NCI-H748 treated with DMSO at 0.1 percent for 48 hours (cell line): ENCODE data around the gene MAPK7.

Experiments
- DNase-seq: peaks from one replicate; lab custom pipeline; 2025; lab: John Stamatoyannopoulos, UW

Gene MAPK7

DNA sequence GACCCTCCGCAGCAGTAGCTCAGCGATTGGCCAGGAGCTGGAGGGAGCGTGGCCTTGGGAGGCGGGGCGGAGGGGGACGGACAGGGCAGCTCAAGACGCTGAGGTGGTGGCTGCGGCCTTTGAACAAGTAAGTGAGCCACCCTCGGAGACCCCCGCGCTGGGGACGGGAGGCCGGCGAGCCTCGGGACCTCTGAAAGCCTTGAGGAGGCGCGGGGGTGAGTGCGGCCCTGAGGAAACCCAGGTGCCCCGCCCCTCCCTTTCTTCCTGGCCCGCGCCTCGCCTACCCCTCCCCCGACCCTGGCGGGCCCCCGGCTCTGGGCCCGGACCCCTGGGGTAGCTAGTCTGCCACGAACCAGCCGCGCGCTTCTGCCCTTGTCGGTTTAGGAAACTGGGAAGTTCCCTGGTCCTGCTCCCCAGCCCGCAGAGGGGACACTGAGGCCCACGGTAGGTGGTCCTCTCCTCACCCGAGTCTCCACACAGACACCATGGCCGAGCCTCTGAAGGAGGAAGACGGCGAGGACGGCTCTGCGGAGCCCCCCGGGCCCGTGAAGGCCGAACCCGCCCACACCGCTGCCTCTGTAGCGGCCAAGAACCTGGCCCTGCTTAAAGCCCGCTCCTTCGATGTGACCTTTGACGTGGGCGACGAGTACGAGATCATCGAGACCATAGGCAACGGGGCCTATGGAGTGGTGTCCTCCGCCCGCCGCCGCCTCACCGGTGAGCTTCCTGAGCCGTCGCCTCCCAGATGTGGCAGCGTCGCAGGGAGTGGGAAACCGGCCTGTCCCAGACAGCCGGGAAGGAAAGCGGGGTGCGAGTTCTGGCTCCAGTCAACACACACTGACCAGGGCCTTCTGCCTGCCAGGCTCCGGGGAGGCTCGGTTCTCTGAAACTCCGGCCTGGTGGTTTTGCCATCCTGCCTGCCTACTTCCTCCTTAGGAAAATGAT, at the start of gene MAPK7:
Gene MAPK7 (plus strand): TSS at position 83 of the 945 bp plus-strand sequence. CDS start 403 bp downstream, at position 486.
- DNase-seq, result no peak

DNA sequence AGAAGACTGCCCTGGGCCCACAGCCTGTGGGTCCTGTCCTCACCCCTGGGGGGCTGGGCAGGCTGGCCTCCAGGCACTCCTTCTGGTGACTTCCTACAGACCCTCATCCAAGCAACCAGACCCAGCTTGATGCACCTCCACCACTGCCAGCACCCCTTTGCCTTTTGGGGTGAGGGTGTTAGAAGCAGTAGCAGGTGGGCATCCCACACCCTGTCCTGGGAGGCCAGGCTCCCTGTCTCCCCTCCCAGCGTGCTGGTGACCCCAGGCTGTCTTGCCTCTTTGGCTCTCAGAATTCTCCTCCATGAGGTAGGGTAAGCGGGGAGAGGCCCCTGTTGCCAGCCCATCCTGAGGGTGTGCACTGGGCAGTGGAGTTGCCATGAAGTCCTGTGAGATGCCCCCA, 49.2 kb upstream of the MAPK7 start:
- DNase-seq, result no peak

DNA sequence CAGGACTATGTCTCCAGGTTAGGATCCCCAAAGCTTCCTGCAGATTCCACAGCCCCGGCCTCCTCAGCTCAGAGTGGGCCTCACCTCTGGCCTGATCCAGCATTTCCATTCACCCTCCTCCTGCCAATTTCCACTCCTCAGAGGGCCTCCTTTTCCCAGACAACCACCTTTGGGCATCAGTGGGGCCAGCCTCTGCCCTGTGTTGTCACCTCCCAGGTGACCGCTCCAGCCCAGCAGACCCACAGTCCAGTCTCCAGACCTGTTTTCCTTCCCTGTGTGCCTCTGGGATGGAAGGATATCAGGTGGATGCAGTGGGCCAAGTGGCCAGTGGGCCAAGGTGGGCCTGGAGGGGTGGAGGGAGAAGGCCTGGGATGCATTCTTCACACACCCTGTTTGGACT, 48.5 kb upstream of the MAPK7 start:
- DNase-seq, result no peak

DNA sequence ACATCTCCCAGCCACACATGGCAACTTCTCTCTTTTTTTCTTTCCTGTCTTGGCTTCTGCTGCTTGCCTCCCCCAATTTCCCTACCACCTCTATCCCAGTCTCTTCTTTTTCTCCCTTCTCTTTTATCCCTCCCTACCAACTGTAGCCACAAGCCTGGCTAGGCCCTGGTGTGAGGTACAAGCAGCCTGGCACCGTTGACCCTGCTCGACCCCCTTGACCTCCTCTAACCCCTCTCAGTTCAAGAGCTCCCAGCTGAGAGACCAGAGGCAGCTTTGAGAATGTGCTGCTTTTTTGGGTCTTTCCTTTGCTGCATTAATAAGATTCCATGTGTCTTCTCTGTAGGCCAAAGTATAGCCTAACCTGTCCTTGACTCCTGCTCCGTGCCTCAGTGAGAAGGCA, 48.0 kb upstream of the MAPK7 start:
- DNase-seq, result no peak

DNA sequence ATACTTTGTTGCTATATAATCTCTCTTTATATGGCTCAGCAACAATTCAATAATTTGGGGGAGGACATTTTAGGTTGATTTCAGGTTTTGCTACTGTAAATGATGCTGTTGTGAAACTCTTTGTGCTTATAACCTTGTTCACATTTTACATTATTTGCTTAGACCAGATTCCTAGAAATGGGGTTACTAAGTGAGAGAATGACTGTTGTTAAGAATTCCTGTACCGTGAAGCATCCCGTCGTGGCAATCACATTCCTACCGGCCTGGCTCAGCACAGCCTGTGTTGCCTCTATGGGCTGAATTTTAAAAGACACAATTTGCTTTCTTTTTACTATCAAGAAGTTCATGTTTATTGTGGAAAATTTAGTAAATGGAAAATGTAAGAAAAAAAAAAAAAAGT, 47.2 kb upstream of the MAPK7 start:
- DNase-seq, result no peak

DNA sequence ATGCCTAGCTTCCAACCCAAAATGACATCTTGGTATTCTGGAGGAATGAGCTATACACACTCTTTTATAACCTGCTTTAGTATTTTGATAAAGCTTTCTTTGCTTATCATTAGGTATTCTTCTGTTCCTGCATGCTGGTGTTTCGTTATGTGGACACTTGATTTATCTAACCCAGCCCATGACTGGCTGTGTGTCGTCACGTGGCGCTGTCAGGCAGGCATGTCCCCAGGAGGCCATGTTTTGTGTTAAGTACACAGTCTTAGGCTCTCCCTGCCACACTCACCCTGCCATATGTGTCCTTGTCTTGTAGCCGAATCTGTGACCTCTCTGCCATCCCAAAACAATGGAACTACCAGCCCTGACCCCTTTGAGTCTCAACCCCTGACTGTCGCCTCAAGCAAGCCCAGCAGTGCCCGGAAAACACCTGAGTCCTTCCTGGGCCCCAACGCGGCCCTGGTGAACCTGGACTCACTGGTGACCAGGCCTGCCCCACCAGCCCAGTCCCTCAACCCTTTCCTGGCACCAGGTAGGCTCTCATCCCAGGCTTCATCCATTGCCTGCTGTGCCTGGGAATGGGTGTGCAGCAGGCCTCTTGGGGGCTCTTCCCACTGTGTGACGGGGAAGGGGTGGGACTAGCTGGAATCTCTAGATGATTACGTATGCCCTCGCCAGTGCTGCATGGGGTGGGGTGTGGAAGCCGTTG, 46.6 kb upstream of the MAPK7 start:
- DNase-seq, result no peak

DNA sequence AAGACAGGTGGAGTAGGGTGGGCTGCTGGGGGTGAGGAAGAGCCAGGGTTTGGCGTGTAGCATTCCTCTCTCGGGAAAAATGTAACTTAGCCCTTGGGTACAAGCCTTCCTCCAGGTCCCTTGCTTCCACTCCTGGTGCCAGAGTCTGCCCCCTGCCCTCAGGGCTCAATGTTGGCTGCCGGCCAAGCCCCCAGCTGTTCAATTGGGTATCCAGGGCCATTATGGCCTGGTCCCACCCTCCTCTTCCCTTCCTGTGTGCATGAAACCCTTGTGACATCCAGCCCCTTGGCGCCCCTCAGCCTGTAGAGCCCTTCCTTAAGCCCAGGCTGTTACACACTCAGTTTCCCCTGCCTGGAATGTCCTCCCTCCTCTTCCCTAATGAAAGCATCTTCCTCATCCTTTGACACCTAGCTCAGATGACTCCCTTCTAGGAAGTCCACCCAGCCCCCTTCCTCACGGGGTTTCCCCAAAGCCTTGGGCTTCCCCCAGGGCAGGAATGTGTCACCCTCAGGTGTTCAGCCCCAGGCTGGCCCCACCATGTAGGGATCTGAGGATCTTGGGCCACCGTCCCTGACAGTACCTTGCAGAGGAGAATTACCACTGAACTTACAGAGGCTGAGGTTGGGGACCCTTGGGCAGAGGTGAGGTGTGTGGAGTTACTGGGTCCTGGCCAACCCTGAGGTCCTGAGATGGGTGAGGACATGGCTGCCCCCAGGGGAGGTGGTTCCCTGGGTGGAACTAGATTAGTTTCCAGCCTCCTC, 45.7 kb upstream of the MAPK7 start:
- no peak for DNase-seq

DNA sequence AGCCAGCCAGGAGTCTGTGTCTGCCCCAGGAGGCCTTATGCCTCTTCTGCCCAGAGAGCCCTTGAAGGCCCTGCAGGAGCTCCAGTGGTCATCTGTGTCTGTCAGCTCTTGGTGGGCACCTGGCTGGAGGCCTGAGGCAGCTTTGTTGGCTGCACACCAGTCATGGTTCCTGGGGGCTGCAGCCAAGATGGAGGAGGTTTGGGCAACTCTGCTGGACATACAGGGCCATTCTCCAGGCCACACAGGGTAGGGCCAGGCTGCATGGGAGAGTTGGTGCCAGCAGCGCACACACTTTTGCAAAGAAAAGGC, 45.2 kb upstream of the MAPK7 start:
- DNase-seq, result no peak

DNA sequence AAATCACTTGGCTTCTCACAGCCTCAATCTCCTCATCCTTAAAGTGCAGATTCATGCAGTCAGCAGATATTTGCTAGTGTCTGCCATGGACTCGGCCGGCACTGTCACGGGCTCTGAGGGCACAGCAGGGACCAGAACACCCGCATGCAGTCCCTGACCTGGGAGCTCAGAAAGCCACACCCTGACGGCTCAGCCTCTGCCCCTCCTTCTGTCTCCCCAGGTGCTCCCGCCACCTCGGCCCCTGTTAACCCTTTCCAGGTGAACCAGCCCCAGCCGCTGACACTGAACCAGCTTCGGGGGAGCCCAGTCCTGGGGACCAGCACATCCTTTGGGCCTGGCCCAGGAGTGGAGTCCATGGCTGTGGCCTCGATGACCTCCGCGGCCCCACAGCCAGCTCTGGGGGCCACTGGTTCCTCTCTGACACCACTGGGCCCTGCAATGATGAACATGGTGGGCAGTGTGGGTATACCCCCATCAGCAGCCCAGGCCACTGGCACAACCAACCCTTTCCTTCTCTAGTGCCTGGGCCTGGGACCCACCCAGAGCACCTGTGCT, 44.5 kb upstream of the MAPK7 start:
- DNase-seq, result no peak

DNA sequence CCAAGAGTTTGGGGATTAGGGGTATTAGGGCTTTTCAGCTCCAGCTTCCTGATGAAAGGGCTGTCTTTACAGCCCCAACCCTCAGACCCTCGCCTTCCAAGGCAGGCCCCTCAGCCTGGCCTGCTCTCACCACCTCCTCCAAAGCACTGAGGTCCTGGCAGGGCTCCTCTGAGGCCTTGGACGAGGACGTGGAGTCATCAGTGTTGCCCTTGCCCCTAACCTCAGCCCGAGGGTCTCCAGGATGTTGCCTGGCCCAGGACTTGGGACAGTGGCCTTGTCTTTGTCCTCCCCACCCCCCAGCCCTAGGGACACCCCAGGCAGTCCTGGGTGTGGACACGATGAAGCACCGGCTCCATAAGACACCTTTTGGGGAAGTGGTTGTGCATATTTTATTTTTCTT, 44.0 kb upstream of the MAPK7 start:
- DNase-seq, result no peak

DNA sequence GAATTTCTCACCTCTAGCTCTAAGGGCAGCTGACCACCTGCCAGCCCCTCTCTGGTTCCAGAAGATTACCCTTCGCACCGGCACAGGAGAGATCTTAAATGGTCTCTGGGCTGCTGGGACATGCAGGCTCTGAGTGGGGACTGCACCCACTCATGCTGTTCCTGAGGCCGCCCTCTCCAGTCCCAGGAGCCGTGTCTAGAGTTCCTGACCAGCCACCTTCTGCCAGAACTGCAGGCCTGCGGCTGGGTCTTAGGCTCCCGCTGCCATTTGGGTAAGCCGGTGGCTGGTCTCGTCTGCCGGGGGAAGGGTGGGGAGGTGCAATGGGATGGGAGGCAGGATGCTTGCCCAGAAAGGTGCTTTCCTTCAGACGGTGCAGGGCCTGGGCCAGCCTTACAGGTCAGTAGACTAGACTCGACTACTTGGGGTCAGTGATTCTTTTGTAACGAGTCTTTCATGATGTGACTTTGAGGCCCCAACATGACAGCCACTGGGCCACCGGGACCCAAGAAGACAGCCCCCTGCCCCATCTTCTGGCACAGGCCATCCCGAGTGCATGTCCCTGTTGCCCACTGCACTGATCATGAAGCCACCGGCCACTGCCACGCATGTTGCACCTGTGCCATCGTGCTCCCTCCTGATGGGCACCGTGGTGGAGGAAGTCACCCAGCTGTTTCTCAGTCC, 42.2 kb upstream of the MAPK7 start:
- no peak for DNase-seq

DNA sequence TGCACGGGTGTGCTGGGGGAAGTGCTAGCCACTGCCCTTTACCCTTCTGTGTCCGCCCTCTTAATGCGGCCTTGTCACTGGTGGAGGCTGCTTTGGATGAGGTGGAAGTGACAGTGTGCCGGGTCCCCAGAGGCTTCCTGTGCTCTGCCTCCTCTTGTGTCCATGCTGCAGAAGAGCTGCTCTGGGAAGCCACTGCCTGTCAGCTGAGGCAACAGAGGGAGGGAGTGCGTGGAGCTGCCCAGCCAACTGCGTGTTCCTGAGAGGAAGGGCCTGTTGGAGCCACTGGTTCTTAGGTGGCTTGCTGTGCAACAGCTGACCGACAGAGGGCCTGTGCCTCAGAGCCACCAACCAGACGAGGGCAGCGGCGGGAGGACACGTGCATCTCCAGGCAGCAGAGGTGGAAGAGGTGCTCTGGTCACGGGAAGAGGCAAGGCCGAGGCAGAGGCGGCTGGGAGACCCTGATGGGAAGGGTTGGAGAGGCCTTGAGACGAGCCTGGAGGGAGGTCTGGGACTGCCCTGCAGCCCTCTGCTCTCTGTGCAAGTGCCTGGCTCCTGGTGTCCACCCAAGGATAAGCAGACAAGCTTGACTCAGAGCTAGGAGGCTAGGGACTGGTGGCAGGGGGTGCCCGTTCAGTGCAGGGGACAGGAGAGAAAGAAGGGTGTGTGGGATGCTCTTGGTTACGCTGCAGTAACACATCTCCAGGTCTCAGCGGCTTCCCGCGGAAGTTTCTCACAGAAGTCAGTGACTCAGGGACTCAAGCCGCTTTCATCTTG, 41.2 kb upstream of the MAPK7 start:
- DNase-seq, result no peak

DNA sequence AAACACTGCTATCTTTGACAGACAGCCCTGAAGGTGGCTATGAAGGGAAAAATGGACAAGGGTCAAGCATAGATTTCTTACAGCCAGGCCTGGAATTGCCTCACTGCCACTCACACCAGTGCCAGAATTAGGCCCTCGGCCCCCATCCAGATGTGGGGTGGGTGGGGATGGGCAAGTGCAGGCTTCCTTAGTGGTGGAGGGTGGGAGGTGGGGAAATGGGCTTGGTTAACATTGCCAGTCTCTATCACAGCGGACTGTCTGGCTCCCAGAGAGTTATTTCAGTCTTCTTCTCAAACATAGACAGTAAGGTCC, 40.6 kb upstream of the MAPK7 start:
- DNase-seq, result no peak

DNA sequence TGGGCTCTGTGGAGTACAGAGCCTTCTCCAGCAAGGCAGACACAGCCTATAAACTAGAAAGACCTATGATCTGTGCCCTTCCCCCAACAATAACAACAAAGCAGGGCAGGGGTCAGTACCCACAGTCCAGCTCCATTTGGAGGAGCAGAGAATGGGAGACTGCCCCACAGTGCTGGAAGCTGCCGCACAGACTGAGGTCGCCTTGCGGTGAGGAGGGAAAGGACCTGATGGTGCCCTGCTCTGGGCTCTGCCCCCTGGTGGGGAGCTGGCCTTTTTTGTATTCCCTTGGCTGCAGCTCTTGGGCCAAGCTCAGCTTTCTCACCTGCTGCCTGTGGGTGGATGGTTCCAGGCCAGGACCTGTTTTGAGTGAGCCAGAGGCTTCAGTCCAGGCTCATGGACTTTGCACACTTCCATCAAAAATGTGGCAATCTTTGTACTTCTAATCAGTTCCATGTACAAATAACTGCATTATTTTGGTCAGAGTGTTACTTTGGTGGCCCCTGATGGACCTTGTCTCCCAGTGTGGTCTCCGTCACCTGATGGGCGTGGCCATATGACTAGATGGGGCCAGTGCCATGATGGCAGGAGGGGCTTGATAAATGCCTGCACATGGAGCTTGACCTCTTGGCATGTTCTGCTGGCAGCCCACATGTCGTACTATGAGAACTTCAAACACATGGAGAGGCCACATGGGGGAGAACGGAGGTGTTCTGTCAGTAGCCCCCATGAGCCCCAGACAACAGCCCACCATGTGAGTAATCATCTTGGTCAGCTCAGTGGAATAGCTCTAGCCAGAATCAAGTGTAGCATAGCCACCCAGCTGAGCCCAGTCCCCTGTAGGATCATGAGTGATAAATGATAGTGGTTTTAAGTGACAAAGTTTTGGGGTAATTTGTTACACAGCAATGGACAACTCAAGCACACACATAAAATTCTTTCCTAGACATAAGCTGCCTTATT, 40.0 kb upstream of the MAPK7 start:
- no peak for DNase-seq

DNA sequence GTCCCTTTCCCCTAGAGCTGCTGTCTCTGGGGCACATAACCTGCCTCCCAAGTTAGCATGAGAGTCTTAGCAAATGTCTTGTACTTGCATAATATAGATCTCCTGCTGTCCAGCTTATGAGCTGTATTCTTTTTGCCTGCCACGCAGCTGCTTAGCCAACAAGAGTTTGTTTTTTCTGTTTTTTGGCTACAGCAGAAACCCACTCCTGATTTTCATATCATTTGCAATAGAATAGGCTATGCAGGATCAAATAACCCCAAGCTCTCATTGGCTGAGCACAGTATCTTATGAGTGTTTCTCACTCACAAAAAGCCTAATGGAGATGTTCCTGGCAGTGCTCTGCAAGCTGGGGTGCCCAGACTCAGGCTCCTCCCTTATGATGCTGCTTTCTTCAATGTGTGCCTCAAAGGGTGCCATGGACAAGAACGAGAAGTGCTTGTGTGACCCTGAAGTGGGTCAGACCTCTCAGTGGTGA, 38.9 kb upstream of the MAPK7 start:
- DNase-seq, result no peak

DNA sequence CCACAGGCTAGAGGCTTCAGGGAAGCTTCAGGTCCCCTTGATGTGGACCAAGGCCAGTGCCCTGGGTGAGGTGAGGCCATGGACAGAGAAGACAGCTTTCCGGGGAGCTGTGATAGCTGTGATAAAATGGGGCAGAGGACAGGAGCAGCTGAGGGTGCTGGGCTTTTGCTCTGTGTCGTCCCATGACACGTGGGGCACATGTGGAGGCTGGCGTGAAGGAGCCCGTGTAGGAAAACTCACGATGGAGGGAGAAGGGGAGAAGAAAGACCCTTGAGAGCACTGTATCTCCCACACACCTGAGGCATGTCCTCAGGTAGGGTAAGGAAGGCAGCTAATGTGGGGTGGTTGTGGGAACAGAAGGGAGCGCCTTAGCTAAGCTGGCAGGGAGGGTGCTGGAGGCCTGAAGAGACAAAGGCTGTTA, 37.1 kb upstream of the MAPK7 start:
- DNase-seq, result no peak

DNA sequence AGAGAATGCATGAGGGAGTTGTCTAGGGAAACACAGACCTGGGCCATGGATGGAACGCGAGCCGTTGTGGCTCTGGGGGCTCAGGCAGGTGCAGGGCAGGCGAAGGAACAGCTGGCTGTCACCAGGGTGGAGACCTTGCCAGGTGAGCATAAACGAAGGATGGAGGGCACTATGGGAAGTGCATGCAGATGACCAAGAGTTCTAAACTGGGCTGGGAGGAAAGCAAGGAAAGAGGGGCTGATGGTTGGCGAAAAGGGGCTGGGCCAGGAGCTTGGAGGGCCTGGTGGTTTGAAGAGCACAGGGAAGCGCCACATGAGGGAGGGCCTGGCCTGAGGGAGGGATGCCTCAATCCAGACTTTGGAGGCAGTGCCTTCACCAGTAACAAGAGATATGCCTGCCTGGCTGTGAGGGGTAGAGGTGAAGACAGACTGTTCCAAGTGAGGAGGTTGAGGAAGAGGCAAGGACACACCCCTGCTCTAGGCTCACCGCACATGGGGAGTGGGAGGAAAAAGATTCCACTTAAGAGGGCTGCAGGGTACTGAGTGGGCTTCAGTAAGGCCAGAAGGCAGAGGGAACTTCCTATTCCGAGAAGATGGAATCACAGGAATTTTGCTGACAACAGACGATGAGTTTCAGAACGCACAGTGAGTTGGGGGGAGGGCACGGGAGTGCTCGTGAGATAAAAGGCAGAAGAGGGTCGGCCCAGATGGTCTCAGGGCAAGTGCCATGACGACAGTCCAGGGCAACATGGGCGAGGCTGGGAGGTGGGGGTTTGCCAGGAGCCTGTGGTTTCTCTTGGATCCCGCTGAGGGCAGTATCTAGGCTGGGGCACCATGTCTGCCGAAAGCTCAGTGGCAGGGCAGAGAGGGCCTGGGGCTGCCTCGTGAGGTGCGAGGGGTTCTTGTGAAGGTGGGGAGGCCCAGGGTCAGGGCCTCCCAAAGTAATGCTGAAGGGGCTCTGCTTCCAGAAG, 36.4 kb upstream of the MAPK7 start:
- no peak for DNase-seq

DNA sequence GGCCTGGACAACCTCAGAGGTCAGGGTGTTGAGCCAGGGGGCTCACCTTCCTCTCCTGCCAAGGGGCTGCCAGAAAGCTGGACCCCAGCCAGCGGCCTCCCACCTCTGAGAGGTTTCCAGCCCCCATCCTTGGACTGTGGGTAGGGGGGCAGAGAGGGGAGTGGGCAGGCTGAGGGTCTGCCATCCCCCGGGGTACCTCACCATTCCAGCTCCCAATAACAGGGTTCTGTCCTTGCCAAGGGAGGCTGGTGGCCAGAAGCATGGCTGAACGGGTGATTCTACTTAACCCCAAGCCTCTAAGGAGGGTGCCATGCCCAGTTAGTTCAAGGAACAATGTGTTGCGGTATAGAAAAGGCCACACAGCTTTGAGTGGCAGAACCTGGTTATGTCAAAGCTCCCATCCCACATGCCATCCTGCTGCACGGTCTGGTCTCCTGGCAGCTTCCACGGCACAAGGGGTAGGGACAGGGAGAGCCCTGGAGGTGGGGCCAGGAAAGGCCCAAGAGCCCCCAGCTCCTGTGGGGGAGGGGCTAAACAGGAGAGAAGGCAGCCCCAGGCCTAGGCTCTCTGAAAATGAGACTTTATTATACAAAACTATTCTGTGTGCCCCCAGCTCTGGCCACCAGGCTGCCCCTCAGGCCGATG, 35.6 kb upstream of the MAPK7 start:
- DNase-seq, result no peak
